ENCODE results near the gene GNG4. TPM values are rescaled to one million over a fixed set of nuclear protein-coding genes. Genes with fewer than 3 reads are reported as not detected.

Gene GNG4
- total and polyA plus RNA-seq, 9 of the 15 experiments (the other 6 are each of a cell fraction or from before 2014, with no cell fraction given), result 0.06 to 0.58 (median 0.08) TPM; not detected in 4

DNA sequence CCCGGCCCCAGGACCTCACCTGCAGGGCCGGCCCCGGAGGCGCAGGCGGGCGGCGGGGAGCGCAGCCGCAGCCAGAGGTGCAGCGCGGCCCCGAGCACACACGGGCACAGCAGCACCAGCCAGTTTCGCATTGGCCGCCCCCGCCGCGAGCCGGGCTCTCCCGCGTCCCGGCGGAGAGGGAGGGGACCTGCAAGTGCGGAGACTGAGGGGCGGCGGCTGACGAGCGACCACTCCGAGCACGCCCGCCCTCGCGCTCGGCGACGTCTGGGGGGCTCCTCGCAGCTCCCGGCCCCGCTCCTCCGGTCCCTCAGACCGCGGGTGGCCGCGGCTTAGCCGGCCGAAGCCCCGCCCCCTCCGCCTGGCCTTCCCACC is 145.5 kb downstream of the GNG4 start, which contains the start of gene B3GALNT2 (continued):
- TF ChIP-seq, protein P1, sequence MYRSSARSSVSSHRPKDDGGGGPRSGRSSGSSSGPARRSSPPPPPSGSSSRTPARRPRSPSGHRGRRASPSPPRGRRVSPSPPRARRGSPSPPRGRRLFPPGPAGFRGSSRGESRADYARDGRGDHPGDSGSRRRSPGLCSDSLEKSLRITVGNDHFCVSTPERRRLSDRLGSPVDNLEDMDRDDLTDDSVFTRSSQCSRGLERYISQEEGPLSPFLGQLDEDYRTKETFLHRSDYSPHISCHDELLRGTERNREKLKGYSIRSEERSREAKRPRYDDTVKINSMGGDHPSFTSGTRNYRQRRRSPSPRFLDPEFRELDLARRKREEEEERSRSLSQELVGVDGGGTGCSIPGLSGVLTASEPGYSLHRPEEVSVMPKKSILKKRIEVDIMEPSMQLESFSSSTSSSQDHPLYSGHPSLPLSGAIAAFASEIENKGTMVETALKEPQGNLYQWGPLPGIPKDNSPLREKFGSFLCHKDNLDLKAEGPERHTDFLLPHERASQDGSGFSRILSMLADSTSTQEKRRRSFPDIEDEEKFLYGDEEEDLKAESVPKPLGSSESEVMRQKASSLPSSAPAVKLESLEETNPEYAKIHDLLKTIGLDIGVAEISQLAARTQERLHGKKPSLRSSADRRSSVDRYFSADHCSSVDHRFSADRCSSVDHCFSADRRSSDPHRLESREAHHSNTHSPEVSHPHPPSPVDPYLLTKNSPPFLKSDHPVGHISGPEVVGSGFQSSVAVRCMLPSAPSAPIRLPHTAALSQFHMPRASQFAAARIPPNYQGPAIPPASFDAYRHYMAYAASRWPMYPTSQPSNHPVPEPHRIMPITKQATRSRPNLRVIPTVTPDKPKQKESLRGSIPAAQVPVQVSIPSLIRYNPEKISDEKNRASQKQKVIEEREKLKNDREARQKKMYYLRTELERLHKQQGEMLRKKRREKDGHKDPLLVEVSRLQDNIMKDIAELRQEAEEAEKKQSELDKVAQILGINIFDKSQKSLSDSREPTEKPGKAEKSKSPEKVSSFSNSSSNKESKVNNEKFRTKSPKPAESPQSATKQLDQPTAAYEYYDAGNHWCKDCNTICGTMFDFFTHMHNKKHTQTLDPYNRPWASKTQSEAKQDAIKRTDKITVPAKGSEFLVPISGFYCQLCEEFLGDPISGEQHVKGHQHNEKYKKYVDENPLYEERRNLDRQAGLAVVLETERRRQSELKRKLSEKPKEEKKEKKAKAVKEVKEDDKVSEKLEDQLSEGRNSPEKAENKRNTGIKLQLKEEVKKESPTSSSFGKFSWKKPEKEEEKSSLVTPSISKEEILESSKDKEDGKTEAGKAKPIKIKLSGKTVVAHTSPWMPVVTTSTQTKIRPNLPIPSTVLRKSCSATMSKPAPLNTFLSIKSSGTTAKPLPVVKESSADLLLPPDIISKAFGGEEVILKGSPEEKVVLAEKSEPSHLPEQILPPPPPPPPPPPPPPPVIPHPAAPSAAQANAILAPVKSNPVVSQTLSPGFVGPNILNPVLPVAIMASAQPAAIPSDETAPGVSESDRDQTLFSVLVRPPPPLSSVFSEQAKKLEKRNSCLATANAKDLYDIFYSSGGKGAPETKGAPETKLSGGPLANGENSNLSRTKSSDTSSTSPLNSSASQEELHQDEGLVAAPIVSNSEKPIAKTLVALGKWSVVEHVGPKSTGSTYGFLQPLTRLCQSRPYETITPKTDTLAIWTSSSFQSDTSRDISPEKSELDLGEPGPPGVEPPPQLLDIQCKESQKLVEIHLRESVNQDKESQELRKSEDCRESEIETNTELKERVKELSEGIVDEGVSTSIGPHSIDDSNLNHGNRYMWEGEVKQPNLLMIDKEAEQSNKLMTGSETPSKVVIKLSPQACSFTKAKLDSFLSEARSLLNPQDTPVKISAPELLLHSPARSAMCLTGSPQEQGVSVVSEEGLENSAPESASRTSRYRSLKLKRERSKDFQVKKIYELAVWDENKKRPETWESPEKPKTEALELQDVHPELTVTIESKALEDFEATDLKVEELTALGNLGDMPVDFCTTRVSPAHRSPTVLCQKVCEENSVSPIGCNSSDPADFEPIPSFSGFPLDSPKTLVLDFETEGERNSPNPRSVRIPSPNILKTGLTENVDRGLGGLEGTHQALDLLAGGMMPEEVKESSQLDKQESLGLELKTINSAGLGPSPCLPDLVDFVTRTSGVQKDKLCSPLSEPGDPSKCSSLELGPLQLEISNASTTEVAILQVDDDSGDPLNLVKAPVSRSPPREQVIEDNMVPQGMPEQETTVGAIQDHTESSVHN (IDR thresholded peaks at IDR 0.05; ENCODE audit: borderline replicate concordance in 1 of 2, low read depth in 1 of 2), result no peak
- no peak for TF ChIP-seq FOXM1 (IDR thresholded peaks at IDR 0.05; ENCODE audit: low read depth)
- peak; percentile 29; the same call in 1 of the 2 replicates for TF ChIP-seq FOXM1 (CRISPR knock-in tag; IDR thresholded peaks at IDR 0.05; ENCODE audit: low read depth)
- no peak for TF ChIP-seq GTF2F1 (IDR thresholded peaks at IDR 0.05; ENCODE audit: low read depth, low read length)
- peak; percentile 75 for TF ChIP-seq HNRNPK (IDR thresholded peaks at IDR 0.05; ENCODE audit: low read depth, low read length, poor library complexity, severe bottlenecking)
- TF ChIP-seq SMC3 (conservative IDR thresholded peaks at IDR 0.05; ENCODE audit: insufficient read depth, low read depth, low read length), result no peak
- TF ChIP-seq, protein P2, sequence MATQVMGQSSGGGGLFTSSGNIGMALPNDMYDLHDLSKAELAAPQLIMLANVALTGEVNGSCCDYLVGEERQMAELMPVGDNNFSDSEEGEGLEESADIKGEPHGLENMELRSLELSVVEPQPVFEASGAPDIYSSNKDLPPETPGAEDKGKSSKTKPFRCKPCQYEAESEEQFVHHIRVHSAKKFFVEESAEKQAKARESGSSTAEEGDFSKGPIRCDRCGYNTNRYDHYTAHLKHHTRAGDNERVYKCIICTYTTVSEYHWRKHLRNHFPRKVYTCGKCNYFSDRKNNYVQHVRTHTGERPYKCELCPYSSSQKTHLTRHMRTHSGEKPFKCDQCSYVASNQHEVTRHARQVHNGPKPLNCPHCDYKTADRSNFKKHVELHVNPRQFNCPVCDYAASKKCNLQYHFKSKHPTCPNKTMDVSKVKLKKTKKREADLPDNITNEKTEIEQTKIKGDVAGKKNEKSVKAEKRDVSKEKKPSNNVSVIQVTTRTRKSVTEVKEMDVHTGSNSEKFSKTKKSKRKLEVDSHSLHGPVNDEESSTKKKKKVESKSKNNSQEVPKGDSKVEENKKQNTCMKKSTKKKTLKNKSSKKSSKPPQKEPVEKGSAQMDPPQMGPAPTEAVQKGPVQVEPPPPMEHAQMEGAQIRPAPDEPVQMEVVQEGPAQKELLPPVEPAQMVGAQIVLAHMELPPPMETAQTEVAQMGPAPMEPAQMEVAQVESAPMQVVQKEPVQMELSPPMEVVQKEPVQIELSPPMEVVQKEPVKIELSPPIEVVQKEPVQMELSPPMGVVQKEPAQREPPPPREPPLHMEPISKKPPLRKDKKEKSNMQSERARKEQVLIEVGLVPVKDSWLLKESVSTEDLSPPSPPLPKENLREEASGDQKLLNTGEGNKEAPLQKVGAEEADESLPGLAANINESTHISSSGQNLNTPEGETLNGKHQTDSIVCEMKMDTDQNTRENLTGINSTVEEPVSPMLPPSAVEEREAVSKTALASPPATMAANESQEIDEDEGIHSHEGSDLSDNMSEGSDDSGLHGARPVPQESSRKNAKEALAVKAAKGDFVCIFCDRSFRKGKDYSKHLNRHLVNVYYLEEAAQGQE (IDR thresholded peaks at IDR 0.05; ENCODE audit: borderline replicate concordance), result no peak
- TF ChIP-seq, protein P2 (CRISPR knock-in tag; IDR thresholded peaks at IDR 0.05; ENCODE audit: low read depth), result peak; percentile 39
- TF ChIP-seq DPF2 (IDR thresholded peaks at IDR 0.05), result no peak
- TF ChIP-seq YY1 (IDR thresholded peaks at IDR 0.05; ENCODE audit: borderline replicate concordance in 1 of 3, control insufficient read depth in 1 of 3, extremely low read depth in 1 of 3, insufficient read depth in 3 of 3, insufficient read length in 1 of 3, insufficient replicate concordance in 2 of 3, low read depth in 1 of 3, low read length in 2 of 3), result peak in 1 of 3 experiments; percentile 3
- no peak for TF ChIP-seq MYNN (IDR thresholded peaks at IDR 0.05)
- no peak for TF ChIP-seq MYNN (CRISPR knock-in tag; IDR thresholded peaks at IDR 0.05)
- TF ChIP-seq FUS (optimal IDR thresholded peaks at IDR 0.05; ENCODE audit: low read depth, low read length), result peak; percentile 90

All from K562 (cell line).